Activated T-cell treated with anti-CD3 and anti-CD28 coated beads, Interleukin-2, amount 50 U/mL, for 72 hours (primary cell): ENCODE data around the gene L3MBTL2. TPM values are rescaled to one million over a fixed set of nuclear protein-coding genes. Genes with fewer than 3 reads are reported as not detected.
A peak's percentile ranks its signal among the peaks of the same experiment; 100 is the strongest.
"Not testable (repeated sequence)": the region's sequence is repeated elsewhere in the genome, so short reads cannot be mapped to it uniquely, and the experiment has no call there.

Source experiments
- ATAC-seq, 2 donors: fragments of 150-1000 bp; cut with Tn5 transposase; replicated peaks in 1 of 2; 2 replicates each; pipeline ENCODE4 v1.10.0; 2021; ENCODE audit warnings: moderate library complexity in 2 of 2, mild to moderate bottlenecking in 1 of 2
- DNase-seq, 2 donors: peaks; one replicate each; pipeline ENCODE4 v3.0.0; 2021 to 2022; ENCODE audit warnings: mixed read lengths in 1 of 2
- H3K27ac Mint-ChIP-seq: one replicate; pipeline ENCODE4 v1.8.0; 2022; ENCODE audit warnings: mild to moderate bottlenecking, moderate library complexity, mixed read lengths
- H3K27me3 Mint-ChIP-seq: one replicate; pipeline ENCODE4 v1.8.0; 2022; ENCODE audit warnings: low read depth, mixed read lengths
- H3K36me3 Mint-ChIP-seq, 2 donors: one replicate each; pipeline ENCODE4 v1.8.0; 2022; ENCODE audit warnings: mixed read lengths in 2 of 2, mild to moderate bottlenecking in 1 of 2; ENCODE audit not compliant: insufficient read depth in 2 of 2
- H3K4me1 Mint-ChIP-seq: one replicate; pipeline ENCODE4 v1.8.0; 2022; ENCODE audit warnings: low read depth, mixed read lengths
- H3K4me3 Mint-ChIP-seq, 2 donors: one replicate each; pipeline ENCODE4 v1.8.0; 2022; ENCODE audit warnings: mild to moderate bottlenecking in 2 of 2, mixed read lengths in 2 of 2, moderate library complexity in 2 of 2
- H3K9me3 Mint-ChIP-seq, 2 donors: one replicate each; pipeline ENCODE4 v1.8.0; 2022; ENCODE audit warnings: mixed read lengths in 2 of 2
- total RNA-seq, 2 donors: library from RNA; stranded (reverse); gene quantifications; one replicate each; pipeline ENCODE4 v1.2.3, GENCODE V29; 2022

Gene L3MBTL2
- total RNA-seq, 2 donors from 2014 or later, result 21.9 to 25.6 TPM

DNA sequence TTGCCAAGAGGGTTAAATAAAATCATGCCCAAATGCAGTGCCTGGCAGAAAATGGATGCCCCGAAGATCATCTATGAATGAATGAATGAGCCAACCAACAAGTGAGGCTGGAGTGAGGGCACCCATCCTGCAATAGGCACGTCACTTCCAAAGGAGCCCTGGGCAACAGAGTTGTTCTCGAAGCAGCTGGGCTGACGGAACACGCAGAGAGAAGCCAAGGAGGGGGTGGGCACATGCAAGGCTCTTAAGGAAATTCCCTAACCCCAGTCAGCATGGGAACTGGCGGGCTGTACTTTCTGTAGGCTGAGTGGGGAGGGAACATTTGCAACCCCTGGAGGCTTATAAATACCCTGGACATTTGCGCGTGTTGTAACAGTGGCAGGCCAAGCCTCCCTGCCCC is 47.3 kb downstream of the L3MBTL2 start:
- ATAC-seq (no peak), DNase-seq (no peak)
- Mint-ChIP-seq H3K27me3 (no peaks in the 10 kb centered on the region), H3K9me3 (no peaks in the 10 kb centered on the region), H3K36me3 (peaks cover 5 to 31% of the 10 kb centered on the region in 2 donors), H3K27ac (no peak overlapping the region), H3K4me1 (no peaks in the 10 kb centered on the region), H3K4me3 (no peak overlapping the region)

DNA sequence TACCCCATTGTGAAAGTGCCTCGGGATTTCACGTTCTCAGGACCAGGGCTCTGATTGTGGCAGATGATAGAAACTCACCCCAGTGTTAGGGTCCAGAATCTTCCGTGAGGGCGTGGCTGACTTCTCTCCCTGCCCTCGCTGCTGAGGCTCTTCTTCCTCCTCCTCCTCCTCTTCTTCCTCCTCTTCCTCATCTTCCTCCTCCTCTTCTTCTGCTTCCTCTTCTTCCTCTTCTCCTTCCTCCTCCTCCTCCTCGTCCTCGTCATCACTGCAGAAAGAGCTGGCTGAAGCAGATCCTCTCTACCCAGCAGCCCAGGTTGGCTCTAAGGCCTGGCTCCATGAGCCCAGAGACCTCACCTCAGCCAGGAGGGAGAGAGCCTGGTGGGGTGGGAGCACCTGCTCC is 49.1 kb downstream of the L3MBTL2 start:
- Mint-ChIP-seq H3K4me3 (no peak overlapping the region), H3K9me3 (no peaks in the 10 kb centered on the region), H3K4me1 (no peaks in the 10 kb centered on the region), H3K27me3 (no peaks in the 10 kb centered on the region), H3K36me3 (peaks cover 8 to 36% of the 10 kb centered on the region in 2 donors), H3K27ac (no peak overlapping the region)
- DNase-seq (no peak), ATAC-seq (no peak)

GRCh38 chr22:41256254-41257253 is 51.4 kb downstream of the L3MBTL2 start:
- Mint-ChIP-seq H3K4me1 (no peaks in the 10 kb centered on the region), H3K27ac (peak overlapping the region; percentile 15), H3K27me3 (no peaks in the 10 kb centered on the region), H3K9me3 (no peaks in the 10 kb centered on the region), H3K4me3 (no peak overlapping the region), H3K36me3 (peaks cover 4 to 29% of the 10 kb centered on the region in 2 donors)
- ATAC-seq (no peak), DNase-seq (no peak)

DNA sequence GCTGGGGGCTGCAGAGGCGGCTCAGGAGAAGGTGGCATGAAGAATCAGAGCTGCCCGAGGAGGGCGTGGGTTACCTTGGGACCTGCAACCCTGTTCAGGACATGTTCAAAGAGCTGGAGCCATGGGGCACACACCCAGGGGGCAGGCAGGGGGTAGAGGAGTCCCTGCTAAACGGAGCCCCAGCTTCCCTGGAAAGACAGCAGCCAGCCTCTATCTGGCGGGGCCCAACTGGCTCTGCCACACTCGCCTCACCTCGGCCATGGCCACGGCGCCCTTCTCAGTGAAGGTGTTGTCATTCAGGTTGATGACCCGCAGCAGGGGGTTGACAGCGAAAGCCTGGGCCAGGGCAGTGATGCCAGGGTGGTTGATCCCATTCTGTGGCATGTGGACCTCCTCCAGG is 52.6 kb downstream of the L3MBTL2 start:
- H3K9me3 Mint-ChIP-seq, result no peaks in the 10 kb centered on the region
- no peak for DNase-seq
- peaks cover 4 to 28% of the 10 kb centered on the region in 2 donors for H3K36me3 Mint-ChIP-seq
- H3K27ac Mint-ChIP-seq, result no peak overlapping the region
- no peaks in the 10 kb centered on the region for H3K4me1 Mint-ChIP-seq
- no peak overlapping the region for H3K4me3 Mint-ChIP-seq
- no peaks in the 10 kb centered on the region for H3K27me3 Mint-ChIP-seq
- ATAC-seq, result no peak

- ATAC-seq, H3K27me3 Mint-ChIP-seq, DNase-seq, H3K4me3 Mint-ChIP-seq, H3K27ac Mint-ChIP-seq, H3K9me3 Mint-ChIP-seq, H3K4me1 Mint-ChIP-seq: not testable (repeated sequence)
- H3K36me3 Mint-ChIP-seq, result peaks cover 6 to 27% of the 10 kb centered on the region in 2 donors
These were observed 54.6 kb downstream of the L3MBTL2 start for GRCh38 chr22:41259756-41260155.

GRCh38 chr22:41260871-41261270 is 55.8 kb downstream of the L3MBTL2 start:
- no peaks in the 10 kb centered on the region for H3K4me1 Mint-ChIP-seq
- ATAC-seq (no peak), DNase-seq (no peak)
- H3K27ac Mint-ChIP-seq, result no peak overlapping the region
- peaks cover 8 to 29% of the 10 kb centered on the region in 2 donors for H3K36me3 Mint-ChIP-seq
- no peaks in the 10 kb centered on the region for H3K9me3 Mint-ChIP-seq
- H3K4me3 Mint-ChIP-seq, result no peak overlapping the region
- H3K27me3 Mint-ChIP-seq, result no peaks in the 10 kb centered on the region

DNA sequence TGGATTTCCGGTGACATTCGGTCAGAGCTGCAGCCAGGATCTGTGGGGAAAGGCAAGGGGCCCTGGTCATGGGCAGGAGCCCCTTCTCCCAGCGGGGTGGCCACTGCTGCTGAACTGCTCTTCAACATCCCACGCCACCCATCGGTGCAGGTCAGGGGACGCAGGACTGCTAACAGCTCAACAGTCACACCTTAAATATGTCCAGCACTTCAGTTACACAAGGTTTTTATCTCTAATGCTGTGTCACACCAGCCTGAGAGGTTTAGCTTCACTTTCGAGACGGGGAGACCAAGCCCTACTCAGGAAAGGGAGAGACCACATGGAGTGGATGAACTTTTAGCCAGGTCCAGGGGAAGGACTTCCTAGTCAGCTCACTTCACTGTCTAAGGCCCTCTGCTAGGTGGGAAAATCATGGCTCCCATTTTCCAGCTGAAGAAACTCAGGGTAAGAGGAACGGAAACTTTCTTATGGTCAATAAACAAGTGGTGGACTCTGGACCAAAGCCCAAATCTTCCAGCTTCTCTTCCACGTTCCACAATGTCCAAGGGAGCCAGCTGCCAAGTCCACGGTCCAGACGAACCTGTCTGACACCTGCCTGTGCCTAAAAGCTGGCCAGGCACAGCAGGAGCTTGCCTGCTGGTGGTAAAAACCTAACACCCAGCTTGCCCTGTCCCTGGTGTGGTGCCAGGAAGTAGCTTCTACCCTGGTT is 56.6 kb downstream of the L3MBTL2 start:
- Mint-ChIP-seq H3K4me3 (no peak overlapping the region), H3K4me1 (no peaks in the 10 kb centered on the region), H3K27me3 (no peaks in the 10 kb centered on the region), H3K36me3 (peaks cover 10 to 31% of the 10 kb centered on the region in 2 donors), H3K27ac (no peak overlapping the region), H3K9me3 (no peaks in the 10 kb centered on the region)
- no peak for ATAC-seq
- no peak for DNase-seq

DNA sequence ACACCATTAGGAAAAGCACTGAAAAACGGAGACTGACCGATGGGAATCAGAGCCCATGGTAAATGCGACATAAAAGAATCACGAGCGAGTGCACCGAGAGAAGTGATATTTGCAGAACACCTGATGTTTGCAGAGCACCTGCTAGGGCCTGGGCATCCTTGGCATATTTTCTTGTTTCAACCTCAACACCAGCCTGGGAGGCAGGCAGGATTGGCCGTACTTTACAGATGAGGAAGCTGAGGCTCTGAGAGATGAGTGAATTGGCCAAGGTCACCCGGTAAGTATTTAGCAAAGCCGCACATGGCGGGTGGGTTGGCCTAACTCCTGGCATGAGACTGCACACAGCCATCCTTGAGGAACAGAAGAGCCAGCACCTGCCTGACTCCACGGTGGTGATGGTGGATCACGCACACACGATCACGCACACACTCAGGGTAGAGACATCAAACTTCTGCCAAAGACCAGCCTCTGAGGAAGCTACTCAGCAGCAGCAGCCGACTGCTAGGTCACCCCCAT is 57.2 kb downstream of the L3MBTL2 start:
- no peak overlapping the region for H3K27ac Mint-ChIP-seq
- H3K9me3 Mint-ChIP-seq, result no peaks in the 10 kb centered on the region
- ATAC-seq (no peak), DNase-seq (no peak)
- no peak overlapping the region for H3K4me3 Mint-ChIP-seq
- H3K27me3 Mint-ChIP-seq, result no peaks in the 10 kb centered on the region
- H3K4me1 Mint-ChIP-seq, result no peaks in the 10 kb centered on the region
- H3K36me3 Mint-ChIP-seq, result peaks cover 10 to 26% of the 10 kb centered on the region in 2 donors

GRCh38 chr22:41263704-41264103 is 58.6 kb downstream of the L3MBTL2 start:
- no peaks in the 10 kb centered on the region for H3K27me3 Mint-ChIP-seq
- H3K36me3 Mint-ChIP-seq, result peaks cover 10 to 24% of the 10 kb centered on the region in 2 donors
- no peak overlapping the region for H3K27ac Mint-ChIP-seq
- H3K4me3 Mint-ChIP-seq, result no peak overlapping the region
- DNase-seq (no peak), ATAC-seq (no peak)
- H3K4me1 Mint-ChIP-seq, result no peaks in the 10 kb centered on the region
- no peaks in the 10 kb centered on the region for H3K9me3 Mint-ChIP-seq

DNA sequence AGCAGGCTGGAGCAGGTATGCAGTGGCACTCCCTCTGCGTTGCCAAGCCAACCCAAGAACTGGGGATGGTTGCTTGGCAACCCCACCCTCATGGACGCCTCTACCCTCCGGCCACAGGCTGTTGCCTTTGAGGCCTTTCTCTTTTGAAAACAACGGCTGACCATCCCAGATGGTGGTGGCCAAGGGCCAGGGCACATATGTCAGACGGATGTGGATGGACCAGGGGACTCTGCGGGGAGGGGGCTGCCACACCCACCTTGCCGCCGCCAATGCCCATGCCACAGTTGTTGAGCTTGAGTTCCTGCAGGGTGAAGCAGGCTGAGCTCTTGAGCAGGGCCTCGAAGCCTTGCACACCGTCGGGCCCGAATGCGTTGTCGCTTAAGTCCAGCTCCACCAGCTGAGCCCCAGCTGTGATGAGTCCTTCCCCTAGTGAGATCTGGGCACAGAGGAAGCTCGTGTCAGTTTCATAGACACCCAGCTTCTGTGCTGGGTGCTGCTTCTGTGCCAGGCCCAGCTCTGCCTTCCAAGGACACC is 59.4 kb downstream of the L3MBTL2 start:
- H3K36me3 Mint-ChIP-seq, result peaks cover 9 to 24% of the 10 kb centered on the region in 2 donors
- no peaks in the 10 kb centered on the region for H3K4me1 Mint-ChIP-seq
- ATAC-seq (no peak), DNase-seq (no peak)
- H3K9me3 Mint-ChIP-seq, result no peaks in the 10 kb centered on the region
- no peak overlapping the region for H3K4me3 Mint-ChIP-seq
- H3K27ac Mint-ChIP-seq, result no peak overlapping the region
- no peaks in the 10 kb centered on the region for H3K27me3 Mint-ChIP-seq

GRCh38 chr22:41267958-41268357 is 62.8 kb downstream of the L3MBTL2 start:
- Mint-ChIP-seq H3K4me1 (peaks cover 6% of the 10 kb centered on the region), H3K27me3 (no peaks in the 10 kb centered on the region), H3K9me3 (no peaks in the 10 kb centered on the region), H3K27ac (no peak overlapping the region), H3K36me3 (peaks cover 13 to 28% of the 10 kb centered on the region in 2 donors), H3K4me3 (no peak overlapping the region)
- no peak for DNase-seq
- ATAC-seq, result no peak

DNA sequence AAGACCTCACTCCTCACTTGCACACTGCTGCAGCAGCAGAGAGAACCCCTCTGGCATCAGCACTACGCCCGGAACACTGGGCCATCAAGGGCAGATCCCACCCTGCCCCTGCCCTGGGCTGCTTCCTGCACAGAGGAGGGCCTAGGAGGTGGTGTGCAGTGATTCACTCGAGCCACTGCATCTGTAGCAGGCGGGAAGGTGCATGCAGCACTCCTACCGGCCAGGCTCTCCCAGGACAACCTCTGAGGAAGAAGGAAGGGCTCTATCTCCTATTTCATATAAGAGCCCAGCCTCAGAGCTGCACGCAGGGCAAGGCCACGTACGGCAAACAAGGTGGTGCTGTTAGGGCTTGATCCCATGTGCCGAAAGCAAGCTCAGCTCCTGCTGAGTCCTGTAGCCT is 66.7 kb downstream of the L3MBTL2 start:
- DNase-seq, result no peak
- Mint-ChIP-seq H3K36me3 (peaks cover 18 to 24% of the 10 kb centered on the region in 2 donors), H3K4me3 (no peak overlapping the region), H3K9me3 (no peaks in the 10 kb centered on the region), H3K27ac (no peak overlapping the region), H3K4me1 (peaks cover 6% of the 10 kb centered on the region), H3K27me3 (no peaks in the 10 kb centered on the region)
- ATAC-seq, result no peak

DNA sequence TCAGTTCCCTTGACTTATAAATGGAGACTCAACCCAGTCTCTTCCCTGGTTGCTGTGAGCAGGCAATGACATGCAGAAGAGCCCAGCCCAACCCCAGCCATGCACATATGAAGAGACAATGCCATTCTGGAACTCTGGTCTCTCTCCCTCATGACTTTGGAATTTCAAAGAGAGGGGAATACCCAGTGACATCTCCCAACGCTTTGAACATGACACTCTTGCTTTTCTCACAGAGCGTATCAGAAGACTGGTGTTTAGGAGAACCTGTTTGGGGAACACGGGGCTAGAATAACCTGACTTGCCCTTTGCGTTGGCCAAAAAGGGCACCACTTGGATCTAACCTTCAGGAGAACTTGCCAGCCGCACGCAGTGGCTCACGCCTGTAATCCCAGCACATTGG is 68.0 kb downstream of the L3MBTL2 start:
- no peaks in the 10 kb centered on the region for H3K27me3 Mint-ChIP-seq
- no peak overlapping the region for H3K4me3 Mint-ChIP-seq
- H3K27ac Mint-ChIP-seq, result no peak overlapping the region
- no peak for ATAC-seq
- DNase-seq, result no peak
- peaks cover 22 to 28% of the 10 kb centered on the region in 2 donors for H3K36me3 Mint-ChIP-seq
- no peaks in the 10 kb centered on the region for H3K9me3 Mint-ChIP-seq
- peaks cover 6% of the 10 kb centered on the region for H3K4me1 Mint-ChIP-seq
